MCF 10A (cell line): ENCODE measurements around the gene USP54. TPM values are rescaled to one million over a fixed set of nuclear protein-coding genes. Genes with fewer than 3 reads are reported as not detected.
A peak's percentile ranks its signal among the peaks of the same experiment; 100 is the strongest.

Experiments
- BruUV-seq: library from RNA; stranded (reverse); fragments of 400-500 nt; replicated peaks from 2 replicates; lab custom pipeline; 2021; lab: Mats Ljungman, UMichigan
- CTCF ChIA-PET: fragments of 300-600 bp; sonication (Branson Sonifier 250); formaldehyde crosslinking; extraction: SDS; loops from one replicate; lab custom pipeline; 2021; ENCODE audit warnings: antibody characterized with exemption, inconsistent platforms; lab: Yijun Ruan, JAX
- POLR2A ChIA-PET: fragments of 300-600, 350-650 bp; sonication (Branson Sonifier 250); formaldehyde crosslinking; extraction: SDS; loops from one replicate; lab custom pipeline; 2020; ENCODE audit warnings: antibody characterized with exemption, inconsistent platforms; lab: Yijun Ruan, JAX
- DNase-seq: peaks from one replicate; pipeline ENCODE4 v3.0.0-alpha.2; 2018; ENCODE audit not compliant: unreplicated experiment
- H3K27ac Mint-ChIP-seq: one replicate; pipeline ENCODE4 v1.8.0; 2022; ENCODE audit warnings: mild to moderate bottlenecking, low read depth, mixed read lengths; ENCODE audit not compliant: unreplicated experiment
- H3K27me3 Mint-ChIP-seq: one replicate; pipeline ENCODE4 v1.8.0; 2022; ENCODE audit warnings: mixed read lengths; ENCODE audit not compliant: insufficient read depth, unreplicated experiment
- H3K36me3 Mint-ChIP-seq: one replicate; pipeline ENCODE4 v1.8.0; 2022; ENCODE audit warnings: mild to moderate bottlenecking, moderate library complexity, mixed read lengths; ENCODE audit not compliant: insufficient read depth, unreplicated experiment
- H3K4me1 Mint-ChIP-seq: one replicate; pipeline ENCODE4 v1.8.0; 2022; ENCODE audit warnings: mixed read lengths; ENCODE audit not compliant: insufficient read depth, unreplicated experiment
- H3K4me3 Mint-ChIP-seq: one replicate; pipeline ENCODE4 v1.8.0; 2022; ENCODE audit warnings: mild to moderate bottlenecking, moderate library complexity, mixed read lengths; ENCODE audit not compliant: unreplicated experiment
- H3K9me3 Mint-ChIP-seq: one replicate; pipeline ENCODE4 v1.8.0; 2022; ENCODE audit warnings: mixed read lengths; ENCODE audit not compliant: unreplicated experiment
- CTCF ChIP-seq: fragments of 200-600 bp; IDR thresholded peaks from one replicate; pipeline ENCODE4 v1.8.0; 2022; ENCODE audit warnings: antibody characterized with exemption, mild to moderate bottlenecking; ENCODE audit not compliant: unreplicated experiment
- intact Hi-C: fragments of 100-400 bp; cut with micrococcal nuclease; formaldehyde crosslinking; loops from 2 replicates; pipeline ENCODE4 v1.14.1; 2022
- total RNA-seq: library from RNA; stranded (reverse); gene quantifications from 2 replicates; pipeline ENCODE4 v1.2.3, GENCODE V29; 2022

The USP54 gene
- total RNA-seq, 1 experiment from 2014 or later = 19.6 TPM

- TF ChIP-seq CTCF = no peak
- H3K27ac Mint-ChIP-seq = peak overlapping the region; percentile 83
- H3K4me1 Mint-ChIP-seq = peaks cover 36% of the 10 kb centered on the region
- peaks cover 13% of the 10 kb centered on the region for H3K36me3 Mint-ChIP-seq
- intact Hi-C loops = loop anchor here (2.0 kb wide), 1 partner anchor 81 kb away; no protein-coding TSS in a partner anchor
- ChIA-PET POLR2A (interaction anchor here (0.6 to 6.2 kb wide), 19 partner anchors 9 to 249 kb away, joined by 3 to 77 read pairs (median 4); partner anchors contain the start of genes ANXA7, CFAP70, DNAJC9 and MRPS16), CTCF (interaction anchor here (0.5 to 1.0 kb wide), 3 partner anchors 35 to 1538 kb away, joined by 3 read pairs; no protein-coding TSS in a partner anchor)
- no peaks in the 10 kb centered on the region for H3K9me3 Mint-ChIP-seq
- H3K4me3 Mint-ChIP-seq = peak overlapping the region; percentile 86
- no TSS peak for BruUV-seq
- H3K27me3 Mint-ChIP-seq = no peaks in the 10 kb centered on the region
- DNase-seq = no peak
These were observed 96.9 kb downstream of the USP54 start for GRCh38 chr10:73494213-73494612.

GRCh38 chr10:73493781-73494180 lies 97.4 kb downstream of the USP54 start:
- H3K27me3 Mint-ChIP-seq = no peaks in the 10 kb centered on the region
- intact Hi-C loops = loop anchor here (2.0 kb wide), 1 partner anchor 81 kb away; no protein-coding TSS in a partner anchor
- H3K4me3 Mint-ChIP-seq = peak overlapping the region; percentile 86
- BruUV-seq = no TSS peak
- ChIA-PET POLR2A (interaction anchor here (0.6 to 6.2 kb wide), 15 partner anchors 9 to 558 kb away, joined by 3 to 77 read pairs (median 4); partner anchors contain the start of genes ANXA7, CFAP70, DNAJC9 and MRPS16), CTCF (interaction anchor here (0.5 to 1.0 kb wide), 4 partner anchors 36 to 1538 kb away, joined by 3 read pairs; no protein-coding TSS in a partner anchor)
- H3K27ac Mint-ChIP-seq = peak overlapping the region; percentile 83
- H3K4me1 Mint-ChIP-seq = peaks cover 36% of the 10 kb centered on the region
- no peak for TF ChIP-seq CTCF
- DNase-seq = peak; percentile 35
- no peaks in the 10 kb centered on the region for H3K9me3 Mint-ChIP-seq
- H3K36me3 Mint-ChIP-seq = peaks cover 12% of the 10 kb centered on the region

GRCh38 chr10:73486601-73487000 lies 104.5 kb downstream of the USP54 start:
- H3K27me3 Mint-ChIP-seq = no peaks in the 10 kb centered on the region
- no peaks in the 10 kb centered on the region for H3K9me3 Mint-ChIP-seq
- H3K36me3 Mint-ChIP-seq = peaks cover 27% of the 10 kb centered on the region
- POLR2A ChIA-PET = no interaction called here
- no peak for DNase-seq
- no peak overlapping the region for H3K4me3 Mint-ChIP-seq
- H3K27ac Mint-ChIP-seq = no peak overlapping the region
- no TSS peak for BruUV-seq
- H3K4me1 Mint-ChIP-seq = peaks cover 8% of the 10 kb centered on the region
- intact Hi-C loops = no loop called here
- CTCF ChIA-PET = no interaction called here
- TF ChIP-seq CTCF = no peak

GRCh38 chr10:73485320-73485719 lies 105.8 kb downstream of the USP54 start:
- intact Hi-C loops = no loop called here
- H3K4me3 Mint-ChIP-seq = no peak overlapping the region
- no peak for TF ChIP-seq CTCF
- H3K27me3 Mint-ChIP-seq = no peaks in the 10 kb centered on the region
- POLR2A ChIA-PET = interaction anchor here (1.6 kb wide), 1 partner anchor 9 kb away, joined by 6 read pairs; no protein-coding TSS in a partner anchor
- no TSS peak for BruUV-seq
- CTCF ChIA-PET = no interaction called here
- H3K36me3 Mint-ChIP-seq = peaks cover 27% of the 10 kb centered on the region
- H3K4me1 Mint-ChIP-seq = peaks cover 9% of the 10 kb centered on the region
- no peak overlapping the region for H3K27ac Mint-ChIP-seq
- no peaks in the 10 kb centered on the region for H3K9me3 Mint-ChIP-seq
- DNase-seq = no peak
